GM23248 (cell line): Measurements from ENCODE around the gene APC. TPM values are rescaled to one million over a fixed set of nuclear protein-coding genes. Genes with fewer than 3 reads are reported as not detected.

ENCODE experiments used
- DNase-seq: peaks from one replicate; pipeline ENCODE4 v3.0.0-alpha.2; 2015
- H2AFZ ChIP-seq: fragments of 200-600 bp; sonication (generic); 2 replicates; pipeline ENCODE4 v1.6.1; 2016; ENCODE audit warnings: antibody characterized with exemption
- H3F3A ChIP-seq: fragments of 200-600 bp; sonication (generic); 2 replicates; pipeline ENCODE4 v1.6.1; 2016; ENCODE audit warnings: mild to moderate bottlenecking, antibody characterized with exemption, mixed run types; ENCODE audit not compliant: insufficient read depth
- H3K27ac ChIP-seq: fragments of 200-600 bp; sonication (generic); 2 replicates; pipeline ENCODE4 v1.5.1; 2016; ENCODE audit warnings: mild to moderate bottlenecking
- H3K27me3 ChIP-seq: fragments of 200-600 bp; sonication (generic); replicated peaks from 2 replicates; pipeline ENCODE4 v1.6.1; 2016; ENCODE audit warnings: mild to moderate bottlenecking; ENCODE audit not compliant: insufficient read depth
- H3K36me3 ChIP-seq: fragments of 200-600 bp; sonication (generic); 2 replicates; pipeline ENCODE4 v1.6.1; 2016; ENCODE audit warnings: low read depth, mild to moderate bottlenecking
- H3K4me1 ChIP-seq: fragments of 200-600 bp; sonication (generic); 2 replicates; pipeline ENCODE4 v1.6.1; 2016; ENCODE audit warnings: mild to moderate bottlenecking; ENCODE audit not compliant: insufficient read depth
- H3K4me2 ChIP-seq: fragments of 200-600 bp; sonication (generic); one replicate; pipeline ENCODE4 v1.6.1; 2016; ENCODE audit warnings: mild to moderate bottlenecking; ENCODE audit not compliant: unreplicated experiment
- H3K4me3 ChIP-seq: fragments of 200-600 bp; sonication (generic); 2 replicates; pipeline ENCODE4 v1.5.1; 2016; ENCODE audit warnings: mild to moderate bottlenecking
- H3K79me2 ChIP-seq: fragments of 200-600 bp; sonication (generic); 2 replicates; pipeline ENCODE4 v1.6.1; 2016; ENCODE audit warnings: mild to moderate bottlenecking; ENCODE audit not compliant: insufficient read depth
- H3K9ac ChIP-seq: fragments of 200-600 bp; sonication (generic); 2 replicates; pipeline ENCODE4 v1.6.1; 2016; ENCODE audit warnings: mild to moderate bottlenecking
- H3K9me2 ChIP-seq: fragments of 200-600 bp; sonication (generic); 2 replicates; pipeline ENCODE4 v1.6.1; 2016; ENCODE audit warnings: mixed run types, mild to moderate bottlenecking, moderate library complexity; ENCODE audit not compliant: insufficient read depth
- H3K9me3 ChIP-seq: fragments of 200-600 bp; sonication (generic); one replicate; pipeline ENCODE4 v1.6.1; 2017; ENCODE audit warnings: low read depth
- H4K20me1 ChIP-seq: fragments of 200-600 bp; sonication (generic); 2 replicates; pipeline ENCODE4 v1.6.0; 2016; ENCODE audit not compliant: insufficient read depth
- EZH2 ChIP-seq: fragments of 200-600 bp; sonication (generic); IDR thresholded peaks from 2 replicates; pipeline ENCODE4 v1.6.1; 2018; ENCODE audit warnings: antibody characterized with exemption, mild to moderate bottlenecking; ENCODE audit not compliant: insufficient read depth, poor library complexity, severe bottlenecking
- EZH2phosphoT487 ChIP-seq: fragments of 200-600 bp; sonication (generic); IDR thresholded peaks from 2 replicates; pipeline ENCODE4 v1.6.1; 2018; ENCODE audit warnings: antibody characterized with exemption, moderate library complexity, mild to moderate bottlenecking, low read depth; ENCODE audit not compliant: insufficient read depth
- WGBS, 2 experiments: methylation state at CpG; one replicate each; pipeline ENCODE4 v1.1.6; 2015 to 2017; ENCODE audit warnings: low lambda C conversion rate in 2 of 2, low coverage in 1 of 2; ENCODE audit errors: missing lambda C conversion rate in 2 of 2; 5-methylcytosine and 5-hydroxymethylcytosine counted together
- in situ Hi-C: fragments of 300-500 bp; cut with MboI; formaldehyde crosslinking; loops from 2 replicates; pipeline ENCODE4 v1.15.0; 2020
- polyA plus RNA-seq: library from polyadenylated mRNA; unstranded; fragments of >200 nt; fragmentation: Nextera tagmentation; extraction: Ambion mirVana; gene quantifications from 2 replicates; pipeline ENCODE4 v1.2.1, GENCODE V29; 2016
- total RNA-seq: library from RNA; depleted of rRNA; stranded (reverse); fragments of >200 nt; shearing (Covaris generic); gene quantifications from 2 replicates; pipeline ENCODE4 v1.2.3, GENCODE V29; 2014; rRNA removed

Gene APC
- 34.2 and 47.2 TPM in 2 replicates for total RNA-seq
- 17.8 and 18.1 TPM in 2 replicates for polyA plus RNA-seq

- 1% methylated on average over 32 to 34 of the region's 36 CpGs for WGBS, 2 experiments
- H3K36me3 ChIP-seq, result no peaks in the 10 kb centered on the region
- in situ Hi-C loops, result no loop called here
Observed at GRCh38 chr5:112737463-112738190, at the start of gene APC. TSS of gene APC (plus strand) at chr5:112737885. CDS start at chr5:112754891, 17,006 bp downstream.

DNA sequence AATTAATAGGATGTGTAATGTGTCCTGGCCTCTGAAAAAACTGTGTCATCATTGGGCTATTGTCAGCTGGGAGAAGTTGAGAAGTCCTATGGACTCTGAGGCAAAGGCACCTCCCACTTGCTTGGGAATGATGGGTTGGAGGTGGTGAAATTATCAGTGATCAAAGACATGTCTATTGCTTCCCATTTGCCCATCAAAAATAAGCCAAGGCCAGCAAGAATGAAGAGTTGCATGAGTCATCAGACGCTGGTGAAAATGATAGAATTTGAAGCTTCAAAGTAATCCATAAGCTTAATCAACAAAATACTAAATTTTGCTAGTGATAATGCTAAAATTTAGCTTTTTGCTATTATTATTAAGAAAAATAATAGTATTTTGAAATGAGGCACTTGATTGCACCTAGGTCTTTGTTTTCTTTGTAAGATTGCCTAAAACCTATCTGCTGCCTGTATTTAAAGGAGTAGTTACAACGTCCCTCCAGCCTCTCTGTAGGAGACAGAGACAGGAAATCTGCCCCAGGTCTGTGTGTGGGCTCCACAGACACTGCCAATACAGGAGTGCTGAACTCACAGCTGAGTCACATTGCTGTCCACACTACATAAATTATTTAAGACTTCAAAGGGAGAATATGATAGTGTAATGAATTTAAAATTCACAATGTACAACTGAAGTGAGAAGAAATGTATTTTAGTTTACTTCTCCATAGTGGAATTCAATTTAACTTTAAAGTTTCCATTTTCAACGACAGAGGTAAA, 48.4 kb upstream of the APC start:
- H3K9me2 ChIP-seq, result no peaks in the 10 kb centered on the region
- peak; percentile 96 for TF ChIP-seq EZH2phosphoT487
- no peak for TF ChIP-seq EZH2
- peaks cover 42% of the 10 kb centered on the region for H3K4me1 ChIP-seq
- WGBS, 2 experiments, result 20 to 23% methylated on average over 3 of the region's 3 CpGs
- peak overlapping the region; percentile 13 for H3K4me2 ChIP-seq
- H3F3A ChIP-seq, result peaks cover 41% of the 10 kb centered on the region
- H4K20me1 ChIP-seq, result no peaks in the 10 kb centered on the region
- in situ Hi-C loops, result no loop called here
- H3K36me3 ChIP-seq, result no peaks in the 10 kb centered on the region
- H2AFZ ChIP-seq, result no peak overlapping the region
- no peak overlapping the region for H3K4me3 ChIP-seq
- peak; percentile 88 for DNase-seq
- H3K27ac ChIP-seq, result no peak overlapping the region
- H3K9ac ChIP-seq, result no peak overlapping the region
- no peaks in the 10 kb centered on the region for H3K79me2 ChIP-seq
- H3K27me3 ChIP-seq, result no peaks in the 10 kb centered on the region
- H3K9me3 ChIP-seq, result no peaks in the 10 kb centered on the region

More at GRCh38 chr5:112737463-112738190, at the start of gene APC:
- TF ChIP-seq EZH2phosphoT487 (no peak), EZH2 (no peak)
- Histone ChIP-seq H3K27me3 (no peaks in the 10 kb centered on the region), H3K27ac (peak within 1 kb of the TSS; percentile 75), H3K4me3 (peak within 1 kb of the TSS; percentile 88), H3K79me2 (peaks cover 85% of the 10 kb centered on the region), H3K9me2 (no peaks in the 10 kb centered on the region), H3F3A (peaks cover 16% of the 10 kb centered on the region), H3K4me2 (peak within 1 kb of the TSS; percentile 98), H3K9me3 (no peaks in the 10 kb centered on the region), H3K4me1 (peaks cover 54% of the 10 kb centered on the region), H3K9ac (peak within 1 kb of the TSS; percentile 84), H2AFZ (peak within 1 kb of the TSS; percentile 90), H4K20me1 (no peaks in the 10 kb centered on the region)
- DNase-seq, result peak; percentile 98

GRCh38 chr5:112690605-112691338, 46.9 kb upstream of the APC start:
- Histone ChIP-seq H3K27me3 (no peaks in the 10 kb centered on the region), H3K36me3 (no peaks in the 10 kb centered on the region), H4K20me1 (no peaks in the 10 kb centered on the region), H3K9ac (no peak overlapping the region), H3K79me2 (no peaks in the 10 kb centered on the region), H3K27ac (no peak overlapping the region), H3F3A (peaks cover 32% of the 10 kb centered on the region), H2AFZ (no peak overlapping the region), H3K4me3 (no peak overlapping the region), H3K4me2 (no peak overlapping the region), H3K9me3 (no peaks in the 10 kb centered on the region), H3K9me2 (no peaks in the 10 kb centered on the region), H3K4me1 (peaks cover 40% of the 10 kb centered on the region)
- 91% methylated on average over 3 of the region's 3 CpGs for WGBS, 2 experiments
- DNase-seq, result no peak
- in situ Hi-C loops, result no loop called here
- TF ChIP-seq EZH2, result no peak
- TF ChIP-seq EZH2phosphoT487, result no peak

GRCh38 chr5:112691339-112691680, 46.4 kb upstream of the APC start:
- WGBS, 2 experiments, result 44 to 55% methylated on average over 1 of the region's 1 CpG
- no peak for TF ChIP-seq EZH2
- TF ChIP-seq EZH2phosphoT487, result no peak
- in situ Hi-C loops, result no loop called here
- Histone ChIP-seq H3K9ac (no peak overlapping the region), H3K4me2 (no peak overlapping the region), H4K20me1 (no peaks in the 10 kb centered on the region), H3K4me3 (no peak overlapping the region), H3K9me3 (no peaks in the 10 kb centered on the region), H3F3A (peaks cover 30% of the 10 kb centered on the region), H3K27ac (no peak overlapping the region), H3K4me1 (peaks cover 35% of the 10 kb centered on the region), H3K79me2 (no peaks in the 10 kb centered on the region), H3K9me2 (no peaks in the 10 kb centered on the region), H3K27me3 (no peaks in the 10 kb centered on the region), H2AFZ (no peak overlapping the region), H3K36me3 (no peaks in the 10 kb centered on the region)
- peak; percentile 27 for DNase-seq
